Skin epidermis (tissue), 12 donors: ENCODE results near the gene SLIT3.

Source experiments
- H3K27ac ChIP-seq, 21 experiments: fragments of 200-600 bp; sonication (generic) in 11 of 21; one replicate each; pipeline ENCODE4 v1.5.0; 2020; ENCODE audit warnings: mild to moderate bottlenecking in 3 of 21, inconsistent platforms in 2 of 21, moderate library complexity in 2 of 21
- H3K4me3 ChIP-seq, 7 experiments: fragments of 200-600 bp; sonication (generic) in 2 of 7; one replicate each; pipeline ENCODE4 v1.5.0; 2020; ENCODE audit warnings: inconsistent platforms in 2 of 7, mild to moderate bottlenecking in 2 of 7, moderate library complexity in 1 of 7

Gene SLIT3

DNA sequence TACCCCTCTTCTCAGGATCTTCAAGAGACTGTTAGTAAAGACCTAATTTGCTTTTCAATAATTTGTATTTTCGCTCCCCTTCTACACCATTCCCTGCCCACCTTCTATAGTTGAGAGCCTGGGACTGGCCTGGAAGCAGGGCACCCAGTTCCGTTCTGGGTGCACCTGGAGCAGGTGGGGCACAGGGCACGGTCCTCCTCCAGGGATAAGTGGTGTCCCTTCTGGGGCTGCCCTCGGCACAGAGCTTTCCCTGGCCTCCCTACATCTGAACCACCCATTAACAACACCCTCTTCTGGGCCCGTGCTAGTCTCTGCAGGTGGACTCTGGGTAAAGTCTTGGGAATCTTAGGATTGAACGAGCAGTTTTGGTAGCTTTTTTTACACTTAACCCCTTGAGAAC, 628.9 kb downstream of the SLIT3 start:
- H3K27ac ChIP-seq = no peak overlapping the region
- no peak overlapping the region for H3K4me3 ChIP-seq

DNA sequence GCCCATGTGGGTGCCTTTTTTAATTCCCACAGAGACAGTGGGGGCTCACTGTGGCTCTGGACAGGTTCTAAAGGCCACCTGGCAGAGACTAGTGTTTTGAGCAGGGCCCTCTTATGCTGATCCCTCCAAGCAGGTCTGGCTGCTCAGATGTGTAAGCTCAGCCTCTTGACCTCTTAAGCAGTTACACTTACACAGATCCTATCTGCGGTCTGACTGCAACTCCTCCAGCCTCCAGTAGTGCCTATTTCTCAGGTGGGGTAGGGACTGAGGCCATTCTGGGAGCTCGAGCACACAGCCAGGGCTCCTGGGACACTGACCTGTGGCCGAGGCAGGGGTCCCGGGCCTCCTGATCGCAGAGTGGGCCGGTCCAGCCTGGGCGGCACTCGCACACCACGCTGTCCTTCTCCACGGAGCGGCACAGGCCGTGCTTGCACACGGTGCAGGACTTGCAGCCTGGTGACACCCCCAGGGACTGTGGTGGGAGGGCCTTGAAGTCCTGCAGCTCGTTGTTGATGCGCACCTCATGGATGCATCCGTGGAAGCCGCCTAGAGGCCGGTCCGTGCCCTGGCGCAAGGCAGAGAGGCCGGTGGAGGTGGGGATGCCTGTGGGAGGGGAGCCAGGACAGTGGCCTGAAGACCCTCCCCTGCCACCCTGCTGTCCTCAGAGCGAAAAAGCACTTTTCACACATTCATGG, 629.9 kb downstream of the SLIT3 start:
- no peak overlapping the region for H3K4me3 ChIP-seq

GRCh38 chr5:168669668-168670378, 631.1 kb downstream of the SLIT3 start:
- Histone ChIP-seq H3K27ac (no peak overlapping the region), H3K4me3 (no peak overlapping the region)

More for the DNA sequence above, 629.9 kb downstream of the SLIT3 start:
- no peak overlapping the region for H3K27ac ChIP-seq

DNA sequence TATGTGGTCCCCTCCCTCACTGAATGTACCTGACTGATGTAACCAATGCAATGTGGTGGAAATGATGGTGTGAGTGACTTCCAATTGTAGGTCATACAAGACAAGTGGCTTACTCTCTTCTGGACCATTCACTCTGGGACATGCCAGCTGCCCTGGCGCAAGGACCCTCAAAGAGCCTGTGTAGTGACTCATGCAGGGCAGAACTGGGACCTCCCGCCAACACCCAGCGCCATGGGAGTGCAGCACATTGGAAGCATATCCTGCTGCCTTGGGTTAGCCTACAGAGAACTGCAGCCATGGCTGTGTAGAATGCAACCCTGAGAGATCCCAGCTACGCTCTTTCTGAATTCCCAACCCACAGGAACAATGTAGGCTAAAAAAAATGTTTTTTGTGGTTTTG, 631.8 kb downstream of the SLIT3 start:
- H3K27ac ChIP-seq = no peak overlapping the region
- H3K4me3 ChIP-seq = no peak overlapping the region

DNA sequence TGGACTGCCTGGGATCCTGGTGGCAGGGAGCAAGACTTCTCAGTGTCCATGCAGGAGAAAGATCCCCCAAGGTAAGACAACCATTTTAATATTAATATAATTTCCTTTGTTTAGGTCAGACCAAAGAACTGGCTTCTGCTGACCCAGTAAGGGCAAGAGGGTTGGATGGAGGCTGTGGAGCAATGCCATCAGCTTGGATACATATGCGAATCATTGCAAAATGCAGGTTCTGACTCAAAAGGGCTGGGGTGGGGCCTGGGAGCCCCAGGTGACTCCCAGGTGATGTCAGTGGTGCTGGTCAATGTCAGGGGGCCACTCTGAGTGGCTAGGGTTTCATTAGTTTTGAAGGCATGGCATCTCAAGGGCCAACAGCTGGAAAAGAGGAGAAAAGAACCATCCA, 632.9 kb downstream of the SLIT3 start:
- H3K27ac ChIP-seq = no peak overlapping the region

DNA sequence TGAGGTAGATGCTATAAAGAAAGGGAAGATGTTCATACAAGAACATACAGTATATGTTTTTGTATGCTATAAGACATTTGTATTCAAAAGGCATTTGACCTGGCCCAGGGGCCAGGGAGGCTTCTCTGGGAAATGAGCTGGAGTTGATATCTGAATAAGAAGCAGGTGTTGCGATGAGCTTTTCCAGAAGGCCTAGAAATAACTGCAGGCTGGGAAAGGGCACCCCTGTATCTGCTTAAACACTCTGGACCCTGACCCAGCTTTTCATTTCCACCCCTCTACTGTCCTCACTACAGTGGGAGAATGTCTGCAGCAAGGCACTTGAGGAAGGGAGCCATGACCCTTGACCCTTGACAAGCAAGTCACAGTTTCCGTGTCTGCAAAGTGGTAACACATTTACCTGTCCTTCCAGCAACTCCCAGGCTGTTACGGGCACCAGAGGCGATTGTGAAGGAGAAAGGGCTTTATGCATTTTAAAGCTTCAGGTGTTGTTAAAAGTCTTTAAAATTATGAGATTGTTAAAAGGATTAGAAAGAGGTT, 633.6 kb downstream of the SLIT3 start:
- Histone ChIP-seq H3K27ac (no peak overlapping the region), H3K4me3 (no peak overlapping the region)

More for the DNA sequence above, 632.9 kb downstream of the SLIT3 start:
- no peak overlapping the region for H3K4me3 ChIP-seq

DNA sequence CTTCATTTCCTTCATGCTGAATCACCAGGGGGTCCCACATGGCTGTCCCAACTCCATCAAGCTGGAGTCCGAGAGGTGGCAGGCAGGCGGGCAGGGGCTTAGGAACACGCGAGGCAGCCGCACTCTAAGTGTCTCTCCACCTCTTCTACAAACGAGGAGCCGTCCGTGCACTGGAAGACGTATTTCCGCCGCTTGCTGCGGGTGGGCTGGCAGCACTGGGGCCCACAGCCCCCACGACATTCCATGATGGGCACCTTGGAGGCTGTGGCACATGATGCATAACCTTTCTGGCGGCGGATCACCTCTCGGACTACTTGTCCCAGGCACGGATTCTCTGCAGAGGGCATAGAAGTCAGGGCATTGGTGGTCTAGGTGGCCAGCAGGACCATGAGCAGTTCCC, 634.6 kb downstream of the SLIT3 start:
- no peak overlapping the region for H3K4me3 ChIP-seq
- H3K27ac ChIP-seq = no peak overlapping the region

- H3K27ac ChIP-seq = no peak overlapping the region
- no peak overlapping the region for H3K4me3 ChIP-seq
Measured at GRCh38 chr5:168663276-168664004, 637.5 kb downstream of the SLIT3 start.

DNA sequence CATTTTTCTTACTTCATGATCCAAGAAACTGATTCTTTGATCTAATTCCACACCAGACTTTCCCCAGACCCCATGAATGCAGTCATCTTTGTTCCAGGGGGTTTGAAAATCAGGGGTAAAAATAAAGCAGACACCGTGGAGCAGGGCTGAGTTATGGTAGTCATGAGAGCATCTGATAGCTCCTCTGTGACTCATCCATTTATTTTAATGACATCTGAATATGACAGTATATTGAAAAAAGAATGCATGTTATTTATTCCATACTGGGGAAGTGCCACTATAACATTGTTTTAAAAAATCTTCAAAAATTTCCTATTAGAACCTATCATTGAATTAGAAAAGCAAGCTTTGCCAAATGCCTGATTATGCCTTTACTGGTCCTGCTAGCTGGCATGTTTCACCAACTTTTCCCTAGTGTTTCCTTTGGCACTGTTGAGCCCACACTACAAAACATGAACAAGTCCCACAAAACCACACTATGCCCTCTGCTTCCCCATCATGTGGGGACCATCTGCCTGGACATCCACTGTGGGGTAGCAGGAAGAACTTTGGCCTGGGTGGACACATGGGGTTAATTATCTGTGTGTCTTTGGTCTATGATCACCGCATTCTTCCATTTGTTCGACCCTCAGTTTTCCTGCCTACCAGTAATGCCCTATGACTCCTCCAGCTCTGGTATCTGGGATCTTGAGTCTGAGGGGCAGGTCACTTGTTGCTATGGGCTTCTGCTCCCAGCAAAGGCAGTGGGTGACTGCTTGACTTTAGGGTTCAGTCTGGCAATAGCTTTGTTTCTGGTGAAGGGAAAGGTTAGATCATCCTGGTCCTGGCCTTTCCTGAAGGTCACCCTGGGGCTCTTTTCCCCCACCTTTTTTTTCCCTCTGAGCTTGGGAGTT, 639.1 kb downstream of the SLIT3 start:
- peak overlapping the region in 1 of 21 experiments; percentile 18 for H3K27ac ChIP-seq
- no peak overlapping the region for H3K4me3 ChIP-seq

- no peak overlapping the region for H3K4me3 ChIP-seq
- H3K27ac ChIP-seq = peak overlapping the region in 3 of 21 experiments; percentile 5 to 57 (median 26)
Measured at GRCh38 chr5:168660691-168661090, 640.2 kb downstream of the SLIT3 start.

DNA sequence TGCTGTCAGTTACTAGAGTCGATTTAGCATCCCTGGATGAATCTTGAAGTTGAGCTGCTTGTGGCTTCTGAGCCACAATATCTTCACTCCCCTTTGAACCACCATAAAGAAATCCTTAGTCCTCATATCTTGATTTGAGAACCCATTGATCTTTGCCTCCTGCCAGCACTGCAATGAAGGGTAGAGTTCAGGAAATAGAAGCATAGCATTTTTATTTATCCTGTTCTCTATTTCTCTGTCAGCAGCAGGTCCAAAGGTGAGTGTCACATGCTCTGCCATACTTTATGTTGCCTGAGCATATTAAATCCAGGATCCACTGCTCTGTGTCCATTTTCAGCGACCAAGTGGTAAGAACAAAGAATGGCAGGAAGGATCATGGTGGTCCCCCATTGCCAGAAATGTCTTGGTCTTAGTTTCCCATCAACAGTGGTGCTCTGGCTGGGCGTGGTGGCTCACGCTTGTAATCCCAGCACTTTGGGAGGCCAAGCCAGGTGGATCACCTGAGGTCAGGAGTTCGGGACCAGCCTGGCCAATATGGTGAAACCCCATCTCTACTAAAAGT, 641.6 kb downstream of the SLIT3 start:
- Histone ChIP-seq H3K4me3 (no peak overlapping the region), H3K27ac (peak overlapping the region in 4 of 21 experiments; percentile 34 to 66 (median 46))

DNA sequence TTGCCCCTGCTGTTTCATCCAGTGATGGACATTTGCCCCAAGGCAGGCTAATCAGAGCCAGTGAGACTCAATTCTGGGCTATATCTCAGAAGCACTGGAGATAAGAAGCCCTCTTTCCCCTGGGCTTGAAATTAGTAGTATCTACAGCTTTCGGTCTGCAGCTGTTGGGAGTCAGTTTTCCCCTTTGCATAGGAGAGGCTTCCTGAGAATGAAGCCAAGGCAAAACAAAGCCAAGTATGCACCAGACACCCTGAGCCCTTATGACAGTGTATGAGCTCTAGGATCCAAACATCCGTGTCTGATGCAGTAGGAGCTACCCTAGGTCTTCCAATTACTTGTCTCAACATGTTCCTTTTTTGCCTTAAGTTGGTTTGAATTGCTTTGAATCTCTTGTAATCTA, 642.5 kb downstream of the SLIT3 start:
- H3K4me3 ChIP-seq = no peak overlapping the region
- H3K27ac ChIP-seq = peak overlapping the region in 5 of 21 experiments; percentile 32 to 66 (median 34)

- Histone ChIP-seq H3K4me3 (no peak overlapping the region), H3K27ac (peak overlapping the region in 18 of 21 experiments; percentile 2 to 79 (median 68))
Measured at GRCh38 chr5:168656633-168657032, 644.3 kb downstream of the SLIT3 start.

DNA sequence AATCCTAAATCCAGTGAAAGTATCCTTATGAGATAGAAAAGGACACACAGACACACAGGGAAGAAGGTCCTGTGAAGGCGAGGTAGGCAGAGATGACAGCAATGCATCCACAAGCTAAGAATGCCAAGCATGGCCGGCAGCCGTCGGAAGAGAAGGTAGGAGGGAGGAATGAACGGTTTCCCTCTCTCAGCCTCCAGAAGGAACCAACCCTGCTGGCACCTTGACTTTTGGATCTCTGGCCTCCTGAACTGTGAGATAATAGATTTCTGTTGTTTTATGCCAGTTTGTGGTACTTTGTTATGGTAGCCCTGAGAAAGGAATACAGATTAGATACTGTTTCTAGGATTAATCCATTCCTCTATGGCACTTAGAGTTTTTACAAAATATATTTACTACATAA, 645.6 kb downstream of the SLIT3 start:
- no peak overlapping the region for H3K4me3 ChIP-seq
- H3K27ac ChIP-seq = peak overlapping the region in 15 of 21 experiments; percentile 27 to 79 (median 70)

- H3K27ac ChIP-seq = peak overlapping the region in 15 of 21 experiments; percentile 0 to 75 (median 56)
- H3K4me3 ChIP-seq = no peak overlapping the region
Measured at GRCh38 chr5:168654211-168654721, 646.7 kb downstream of the SLIT3 start.

GRCh38 chr5:168653626-168654025, 647.3 kb downstream of the SLIT3 start:
- Histone ChIP-seq H3K4me3 (no peak overlapping the region), H3K27ac (peak overlapping the region in 13 of 21 experiments; percentile 7 to 75 (median 56))

DNA sequence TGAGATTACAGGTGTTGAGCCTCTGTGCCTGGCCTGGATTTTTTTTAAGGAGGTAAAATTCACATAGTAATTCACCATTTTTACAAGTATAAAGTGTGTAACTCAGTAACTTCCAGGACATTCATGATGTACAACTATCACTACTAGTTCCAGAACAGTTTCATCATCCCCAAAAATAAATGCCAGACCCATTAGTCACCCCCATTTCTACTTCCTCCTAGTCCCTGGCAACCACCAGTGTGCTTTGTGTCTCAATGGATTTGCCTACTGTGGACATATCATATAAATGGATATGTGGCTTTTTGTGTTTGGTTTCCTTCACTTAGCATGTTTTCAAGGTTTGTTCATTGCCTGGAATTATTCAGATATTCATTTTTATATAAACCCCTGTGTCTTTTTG, 649.3 kb downstream of the SLIT3 start:
- Histone ChIP-seq H3K27ac (peak overlapping the region in 2 of 21 experiments; percentile 9 to 16), H3K4me3 (no peak overlapping the region)

GRCh38 chr5:168649306-168649705, 651.6 kb downstream of the SLIT3 start:
- H3K27ac ChIP-seq = no peak overlapping the region
- no peak overlapping the region for H3K4me3 ChIP-seq

DNA sequence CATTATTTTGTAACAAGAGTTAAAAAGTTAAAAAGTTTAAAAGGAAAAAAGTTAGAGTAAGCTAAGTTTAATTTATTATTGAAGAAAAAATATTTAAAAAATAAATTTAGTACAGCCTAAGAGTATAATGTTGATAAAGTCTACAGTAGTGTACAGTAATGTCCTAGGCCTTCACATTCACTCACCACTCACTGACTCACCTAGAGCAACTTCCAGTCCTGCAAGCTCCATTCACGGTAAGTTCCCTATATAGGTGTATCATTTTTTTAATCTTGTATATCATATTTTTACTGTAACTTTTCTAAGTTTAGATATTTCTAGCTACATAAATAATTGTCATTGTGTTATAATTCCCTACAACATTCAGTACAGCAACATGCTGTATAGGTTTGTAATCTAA, 652.4 kb downstream of the SLIT3 start:
- Histone ChIP-seq H3K27ac (no peak overlapping the region), H3K4me3 (no peak overlapping the region)
